ENCODE results near the gene COL4A3.

DNA sequence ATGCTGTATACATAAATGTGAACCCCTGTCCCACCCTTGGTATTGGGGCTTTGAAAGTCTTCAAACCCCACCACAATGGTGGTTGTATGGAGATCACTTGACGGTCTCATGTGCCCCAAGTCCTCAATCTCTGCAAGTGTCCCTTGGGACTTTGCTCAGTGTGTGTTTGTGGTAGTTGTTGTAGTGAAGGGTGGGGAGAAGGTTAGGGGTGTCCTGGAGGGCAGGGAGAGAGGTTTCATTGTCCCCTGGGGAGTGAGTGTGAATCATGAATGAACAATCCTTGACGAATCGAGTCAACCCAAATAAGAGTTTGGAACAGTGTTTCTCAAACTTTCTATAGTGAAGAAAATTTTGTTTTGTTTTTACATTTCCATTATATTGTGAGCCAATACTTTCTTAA is 28.1 kb downstream of the COL4A3 start:
- TF ChIP-seq ZFP36 (IDR thresholded peaks at IDR 0.05; ENCODE audit: borderline replicate concordance, partially characterized antibody) = no peak
- no peak for TF ChIP-seq POLR2A (IDR thresholded peaks at IDR 0.05; ENCODE audit: low read length)
- TF ChIP-seq CTCF (IDR thresholded peaks at IDR 0.05) = no peak
- no peak for TF ChIP-seq REST (IDR thresholded peaks at IDR 0.05)
- TF ChIP-seq SMC3 (IDR thresholded peaks at IDR 0.05) = no peak
- TF ChIP-seq SREBF2 (IDR thresholded peaks at IDR 0.05) = no peak
- TF ChIP-seq EP300 (IDR thresholded peaks at IDR 0.05) = no peak
- no peak for TF ChIP-seq MYC (IDR thresholded peaks at IDR 0.05; ENCODE audit: borderline replicate concordance, low read length)
- no peak for TF ChIP-seq ZNF302 (CRISPR knock-in tag; IDR thresholded peaks at IDR 0.05)
- no peak for TF ChIP-seq CBX8 (IDR thresholded peaks at IDR 0.05)
